Measurements from ENCODE around the gene FOXP4.

The FOXP4 gene

GRCh38 chr6:41595166-41595565 lies 49.0 kb downstream of the FOXP4 start:
- Histone ChIP-seq H3K4me3 (ENCODE audit: low read depth, low read length) (no peak overlapping the region), H3K27me3 (ENCODE audit: control insufficient read depth, insufficient read depth, low read length) (peaks cover 4% of the 10 kb centered on the region), H3K9me3 (ENCODE audit: control insufficient read depth, insufficient read depth, low read length) (no peaks in the 10 kb centered on the region), H3K9ac (ENCODE audit: low read depth, low read length) (no peak overlapping the region), H3K4me1 (ENCODE audit: control insufficient read depth, insufficient read depth, low read length) (peaks cover 10% of the 10 kb centered on the region), H3K36me3 (ENCODE audit: control insufficient read depth, insufficient read depth, low read length) (peaks cover 4% of the 10 kb centered on the region; the same call in 1 of the 2 replicates), H3K27ac (ENCODE audit: low read depth, low read length) (no peak overlapping the region)

- H3K9me3 ChIP-seq (ENCODE audit: control insufficient read depth, insufficient read depth, low read length) = no peaks in the 10 kb centered on the region
- no peak overlapping the region for H3K4me3 ChIP-seq (ENCODE audit: low read depth, low read length)
- peaks cover 14% of the 10 kb centered on the region for H3K4me1 ChIP-seq (ENCODE audit: control insufficient read depth, insufficient read depth, low read length)
- 0 out of 2 replicates have a peak, but pooled peaks cover 3% of the 10 kb centered on the region for H3K27me3 ChIP-seq (ENCODE audit: control insufficient read depth, insufficient read depth, low read length)
- no peak overlapping the region for H3K27ac ChIP-seq (ENCODE audit: low read depth, low read length)
- H3K9ac ChIP-seq (ENCODE audit: low read depth, low read length) = no peak overlapping the region
- no peaks in the 10 kb centered on the region for H3K36me3 ChIP-seq (ENCODE audit: control insufficient read depth, insufficient read depth, low read length)
These were observed 50.0 kb downstream of the FOXP4 start for GRCh38 chr6:41596096-41596685.

GRCh38 chr6:41596807-41597206 lies 50.6 kb downstream of the FOXP4 start:
- Histone ChIP-seq H3K4me1 (ENCODE audit: control insufficient read depth, insufficient read depth, low read length) (peaks cover 16% of the 10 kb centered on the region), H3K27me3 (ENCODE audit: control insufficient read depth, insufficient read depth, low read length) (peaks cover 6% of the 10 kb centered on the region; the same call in 1 of the 2 replicates), H3K27ac (ENCODE audit: low read depth, low read length) (no peak overlapping the region), H3K36me3 (ENCODE audit: control insufficient read depth, insufficient read depth, low read length) (no peaks in the 10 kb centered on the region), H3K4me3 (ENCODE audit: low read depth, low read length) (no peak overlapping the region), H3K9ac (ENCODE audit: low read depth, low read length) (no peak overlapping the region), H3K9me3 (ENCODE audit: control insufficient read depth, insufficient read depth, low read length) (no peaks in the 10 kb centered on the region)

GRCh38 chr6:41597246-41598000 lies 51.2 kb downstream of the FOXP4 start:
- peaks cover 8% of the 10 kb centered on the region; the same call in 1 of the 2 replicates for H3K27me3 ChIP-seq (ENCODE audit: control insufficient read depth, insufficient read depth, low read length)
- H3K27ac ChIP-seq (ENCODE audit: low read depth, low read length) = no peak overlapping the region
- no peak overlapping the region for H3K9ac ChIP-seq (ENCODE audit: low read depth, low read length)
- H3K36me3 ChIP-seq (ENCODE audit: control insufficient read depth, insufficient read depth, low read length) = no peaks in the 10 kb centered on the region
- H3K9me3 ChIP-seq (ENCODE audit: control insufficient read depth, insufficient read depth, low read length) = no peaks in the 10 kb centered on the region
- no peak overlapping the region for H3K4me3 ChIP-seq (ENCODE audit: low read depth, low read length)
- peaks cover 19% of the 10 kb centered on the region for H3K4me1 ChIP-seq (ENCODE audit: control insufficient read depth, insufficient read depth, low read length)

GRCh38 chr6:41598670-41599014 lies 52.5 kb downstream of the FOXP4 start:
- peaks cover 24% of the 10 kb centered on the region for H3K4me1 ChIP-seq (ENCODE audit: control insufficient read depth, insufficient read depth, low read length)
- no peaks in the 10 kb centered on the region for H3K36me3 ChIP-seq (ENCODE audit: control insufficient read depth, insufficient read depth, low read length)
- H3K9ac ChIP-seq (ENCODE audit: low read depth, low read length) = no peak overlapping the region
- H3K27me3 ChIP-seq (ENCODE audit: control insufficient read depth, insufficient read depth, low read length) = peaks cover 11% of the 10 kb centered on the region; the same call in 1 of the 2 replicates
- H3K9me3 ChIP-seq (ENCODE audit: control insufficient read depth, insufficient read depth, low read length) = no peaks in the 10 kb centered on the region
- H3K27ac ChIP-seq (ENCODE audit: low read depth, low read length) = no peak overlapping the region
- H3K4me3 ChIP-seq (ENCODE audit: low read depth, low read length) = no peak overlapping the region

- no peaks in the 10 kb centered on the region for H3K9me3 ChIP-seq (ENCODE audit: control insufficient read depth, insufficient read depth, low read length)
- no peak overlapping the region for H3K27ac ChIP-seq (ENCODE audit: low read depth, low read length)
- H3K4me1 ChIP-seq (ENCODE audit: control insufficient read depth, insufficient read depth, low read length) = peaks cover 24% of the 10 kb centered on the region
- no peak overlapping the region for H3K4me3 ChIP-seq (ENCODE audit: low read depth, low read length)
- no peaks in the 10 kb centered on the region for H3K36me3 ChIP-seq (ENCODE audit: control insufficient read depth, insufficient read depth, low read length)
- no peak overlapping the region for H3K9ac ChIP-seq (ENCODE audit: low read depth, low read length)
- peaks cover 11% of the 10 kb centered on the region; the same call in 1 of the 2 replicates for H3K27me3 ChIP-seq (ENCODE audit: control insufficient read depth, insufficient read depth, low read length)
These were observed 53.1 kb downstream of the FOXP4 start for GRCh38 chr6:41599015-41599851.

- Histone ChIP-seq H3K36me3 (ENCODE audit: control insufficient read depth, insufficient read depth, low read length) (no peaks in the 10 kb centered on the region), H3K27me3 (ENCODE audit: control insufficient read depth, insufficient read depth, low read length) (peaks cover 11% of the 10 kb centered on the region; the same call in 1 of the 2 replicates), H3K27ac (ENCODE audit: low read depth, low read length) (no peak overlapping the region), H3K9ac (ENCODE audit: low read depth, low read length) (no peak overlapping the region), H3K9me3 (ENCODE audit: control insufficient read depth, insufficient read depth, low read length) (no peaks in the 10 kb centered on the region), H3K4me3 (ENCODE audit: low read depth, low read length) (no peak overlapping the region), H3K4me1 (ENCODE audit: control insufficient read depth, insufficient read depth, low read length) (peaks cover 24% of the 10 kb centered on the region)
These were observed 53.8 kb downstream of the FOXP4 start for GRCh38 chr6:41599852-41600445.

- no peaks in the 10 kb centered on the region for H3K36me3 ChIP-seq (ENCODE audit: control insufficient read depth, insufficient read depth, low read length)
- H3K27ac ChIP-seq (ENCODE audit: low read depth, low read length) = no peak overlapping the region
- no peak overlapping the region for H3K4me3 ChIP-seq (ENCODE audit: low read depth, low read length)
- peaks cover 24% of the 10 kb centered on the region for H3K4me1 ChIP-seq (ENCODE audit: control insufficient read depth, insufficient read depth, low read length)
- no peak overlapping the region for H3K9ac ChIP-seq (ENCODE audit: low read depth, low read length)
- H3K27me3 ChIP-seq (ENCODE audit: control insufficient read depth, insufficient read depth, low read length) = peaks cover 11% of the 10 kb centered on the region; the same call in 1 of the 2 replicates
- H3K9me3 ChIP-seq (ENCODE audit: control insufficient read depth, insufficient read depth, low read length) = no peaks in the 10 kb centered on the region
These were observed 54.5 kb downstream of the FOXP4 start for GRCh38 chr6:41600499-41601247.

GRCh38 chr6:41601248-41601549 lies 55.0 kb downstream of the FOXP4 start:
- no peak overlapping the region for H3K4me3 ChIP-seq (ENCODE audit: low read depth, low read length)
- H3K4me1 ChIP-seq (ENCODE audit: control insufficient read depth, insufficient read depth, low read length) = peaks cover 24% of the 10 kb centered on the region
- H3K36me3 ChIP-seq (ENCODE audit: control insufficient read depth, insufficient read depth, low read length) = no peaks in the 10 kb centered on the region

GRCh38 chr6:41602422-41602743 lies 56.2 kb downstream of the FOXP4 start:
- H3K4me3 ChIP-seq (ENCODE audit: low read depth, low read length) = no peak overlapping the region
- H3K27ac ChIP-seq (ENCODE audit: low read depth, low read length) = no peak overlapping the region
- peaks cover 23% of the 10 kb centered on the region for H3K4me1 ChIP-seq (ENCODE audit: control insufficient read depth, insufficient read depth, low read length)
- peaks cover 11% of the 10 kb centered on the region; the same call in 1 of the 2 replicates for H3K27me3 ChIP-seq (ENCODE audit: control insufficient read depth, insufficient read depth, low read length)
- no peaks in the 10 kb centered on the region for H3K9me3 ChIP-seq (ENCODE audit: control insufficient read depth, insufficient read depth, low read length)
- H3K9ac ChIP-seq (ENCODE audit: low read depth, low read length) = no peak overlapping the region
- no peaks in the 10 kb centered on the region for H3K36me3 ChIP-seq (ENCODE audit: control insufficient read depth, insufficient read depth, low read length)

More at GRCh38 chr6:41601248-41601549, 55.0 kb downstream of the FOXP4 start:
- Histone ChIP-seq H3K27ac (ENCODE audit: low read depth, low read length) (no peak overlapping the region), H3K9ac (ENCODE audit: low read depth, low read length) (no peak overlapping the region), H3K9me3 (ENCODE audit: control insufficient read depth, insufficient read depth, low read length) (no peaks in the 10 kb centered on the region), H3K27me3 (ENCODE audit: control insufficient read depth, insufficient read depth, low read length) (peaks cover 11% of the 10 kb centered on the region; the same call in 1 of the 2 replicates)

All from HUES48 (cell line).